HG02678 (cell line): ENCODE measurements around the gene CCDC57.
"Not testable (repeated sequence)": the region's sequence is repeated elsewhere in the genome, so short reads cannot be mapped to it uniquely, and the experiment has no call there.

Experiments
- ATAC-seq: cut with Tn5 transposase; IDR thresholded peaks from one replicate; pipeline ENCODE4 v1.9.1; 2021; ENCODE audit warnings: mild to moderate bottlenecking, moderate library complexity; ENCODE audit not compliant: unreplicated experiment

Gene CCDC57

DNA sequence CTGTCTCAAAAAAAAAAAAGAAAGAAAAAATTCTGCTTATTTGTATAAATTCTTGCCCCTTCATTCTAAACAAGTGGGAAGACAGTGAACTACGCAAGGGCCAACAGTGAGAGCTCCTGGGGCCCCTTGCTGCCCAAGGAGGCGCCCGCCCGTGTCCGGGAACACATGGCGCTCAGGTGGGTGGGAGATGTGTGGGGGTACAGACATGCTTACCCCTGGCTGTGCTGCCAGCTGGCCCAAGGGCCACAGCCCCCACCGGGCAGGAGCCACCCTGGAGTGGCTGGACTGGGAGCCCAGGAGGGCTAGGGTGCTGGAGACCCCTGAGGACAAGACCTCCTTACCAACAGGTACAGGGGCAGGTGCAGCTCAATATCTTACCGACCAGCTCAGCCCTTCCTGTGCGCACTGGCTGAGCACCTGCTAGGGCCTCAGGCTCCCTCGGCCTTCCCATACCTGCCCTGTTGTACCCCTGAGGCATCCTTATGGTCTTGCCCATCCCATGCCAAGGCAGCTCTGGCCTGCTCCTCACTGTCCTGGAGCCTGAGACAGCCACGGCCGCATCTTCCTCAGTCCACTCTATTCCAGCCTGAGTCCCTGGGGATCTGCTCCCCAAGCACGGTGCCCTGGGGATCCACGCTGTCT lies 56.2 kb downstream of the CCDC57 start:
- ATAC-seq, result no peak

- ATAC-seq, result no peak
These were observed 57.0 kb downstream of the CCDC57 start for GRCh38 chr17:82155606-82156005.

DNA sequence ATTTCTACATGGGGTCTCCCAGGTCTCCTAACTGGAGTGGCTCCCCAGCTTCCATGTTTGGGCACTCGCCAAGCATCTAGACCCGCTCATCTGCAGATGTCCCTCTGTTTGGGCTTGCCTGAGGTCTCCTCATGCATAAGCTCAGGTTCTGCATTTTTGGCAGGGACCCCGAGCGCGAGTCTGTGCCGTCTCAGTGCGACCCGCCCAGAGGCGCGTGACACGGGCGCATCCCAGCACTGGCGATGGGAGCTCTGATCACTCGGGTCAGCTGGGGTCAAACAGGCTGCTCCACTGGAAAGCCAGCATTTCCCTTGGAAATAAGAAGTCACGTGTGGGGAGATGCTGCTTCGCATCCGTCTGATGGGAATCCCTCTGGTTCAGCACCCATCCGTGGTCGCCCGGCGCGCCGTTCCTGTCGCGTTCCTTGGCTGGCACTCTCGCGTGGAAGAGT lies 57.7 kb downstream of the CCDC57 start:
- no peak for ATAC-seq

DNA sequence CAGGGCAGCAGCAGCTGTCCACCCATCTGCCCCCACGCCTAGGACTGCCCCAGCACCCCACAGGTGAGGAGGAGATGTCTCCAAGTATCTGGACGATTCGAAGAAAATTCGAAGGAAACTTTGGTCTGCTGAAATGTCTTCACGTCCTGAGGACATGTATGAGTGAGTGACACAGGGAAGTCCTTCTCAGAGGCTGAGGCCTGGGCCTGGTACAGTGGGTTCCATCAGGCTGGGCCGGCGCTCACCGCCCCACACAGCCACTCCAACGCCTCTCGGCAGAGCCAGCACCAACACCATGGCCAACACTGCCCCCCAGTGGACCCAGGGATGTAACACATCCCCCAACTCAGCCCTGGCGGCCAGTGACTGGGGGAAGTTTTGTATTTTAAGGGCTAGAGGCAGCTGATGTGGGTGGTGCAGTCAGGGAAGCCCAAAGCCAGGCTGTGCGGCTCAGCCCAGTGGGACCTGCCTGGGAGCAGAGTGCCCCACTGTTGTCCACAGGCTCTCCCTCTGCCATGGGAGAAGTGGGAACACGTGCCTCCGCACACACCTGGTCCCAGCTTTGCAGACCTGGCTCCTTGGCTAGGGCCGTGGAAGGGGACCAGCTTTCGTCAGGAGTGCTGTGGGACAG lies 58.8 kb downstream of the CCDC57 start:
- ATAC-seq, result peak; percentile 52

DNA sequence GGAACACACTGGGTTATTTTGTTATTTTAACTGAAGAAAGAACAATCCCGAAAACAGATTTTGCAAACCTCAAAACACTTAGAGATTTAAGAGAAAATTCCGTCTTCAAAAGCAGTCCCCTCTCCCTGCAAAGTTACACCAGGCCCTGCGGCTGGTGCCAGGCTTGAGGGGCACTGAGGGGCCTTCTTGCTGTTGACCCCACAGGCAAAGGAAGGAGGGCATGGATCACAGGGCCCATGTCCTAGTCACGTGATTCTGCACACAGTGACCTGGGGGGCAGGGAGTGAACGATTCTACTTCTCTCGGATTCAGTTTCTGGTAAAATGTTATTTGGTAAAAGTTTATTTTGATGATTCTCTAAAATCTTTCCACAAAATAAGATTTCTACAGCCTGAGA lies 59.3 kb downstream of the CCDC57 start:
- no peak for ATAC-seq

- no peak for ATAC-seq
These were observed 59.9 kb downstream of the CCDC57 start for GRCh38 chr17:82152556-82153294.

DNA sequence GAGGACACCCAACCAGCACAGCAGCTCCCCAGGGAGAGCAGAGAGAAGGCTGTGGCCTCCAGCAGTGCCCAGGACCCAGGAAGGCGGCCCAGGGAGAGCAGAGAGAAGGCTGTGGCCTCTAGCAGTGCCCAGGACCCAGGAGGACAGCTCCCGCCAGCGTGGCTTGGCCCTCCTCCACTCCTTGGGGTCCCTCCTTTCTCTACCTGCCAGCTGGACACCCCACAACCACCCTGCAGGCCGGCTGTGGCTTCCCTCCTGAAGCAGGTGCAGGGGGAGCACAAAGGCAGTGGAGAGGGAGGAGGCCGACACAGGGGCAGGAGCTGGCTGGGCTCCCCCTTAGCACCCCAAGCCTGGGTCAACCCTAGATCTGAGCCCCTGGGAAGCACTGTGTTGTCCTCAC lies 60.5 kb downstream of the CCDC57 start:
- ATAC-seq, result no peak

DNA sequence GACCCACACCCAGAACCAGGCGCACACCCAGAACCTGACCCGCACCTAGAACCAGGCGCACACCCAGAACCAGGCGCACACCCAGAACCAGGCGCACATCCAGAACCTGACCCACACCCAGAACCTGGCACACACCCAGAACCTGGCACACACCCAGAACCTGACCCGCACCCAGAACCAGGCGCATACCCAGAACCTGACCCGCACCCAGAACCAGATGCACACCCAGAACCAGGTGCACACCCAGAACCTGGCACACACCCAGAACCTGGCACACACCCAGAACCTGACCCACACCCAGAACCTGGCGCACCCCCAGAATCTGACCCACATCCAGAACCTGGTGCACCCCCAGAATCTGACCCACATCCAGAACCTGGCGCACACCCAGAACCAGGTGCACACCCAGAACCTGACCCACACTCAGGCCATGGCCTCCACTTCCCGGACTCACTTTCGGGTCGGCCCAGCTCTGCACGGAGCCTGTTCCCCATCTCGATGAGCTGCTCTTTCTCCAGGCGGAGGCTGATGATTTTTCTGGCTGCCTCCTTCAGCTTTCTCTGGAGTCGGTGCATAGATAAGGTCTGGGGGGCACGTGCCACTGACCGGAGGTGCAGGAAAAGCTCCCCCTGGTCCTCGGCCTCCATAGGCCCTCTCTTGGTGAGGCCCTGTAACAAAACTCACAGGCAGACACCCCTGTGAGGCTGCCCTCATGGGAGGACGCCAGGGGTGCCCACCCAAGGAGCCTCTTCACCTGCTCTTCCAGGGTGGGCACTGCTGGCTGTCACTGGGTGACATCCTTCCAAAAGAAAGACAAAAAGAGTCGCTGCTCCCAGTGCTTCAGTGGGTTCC lies 61.3 kb downstream of the CCDC57 start:
- ATAC-seq, result no peak

- ATAC-seq, result no peak
These were observed 63.1 kb downstream of the CCDC57 start for GRCh38 chr17:82149401-82150099.

GRCh38 chr17:82148997-82149396 lies 63.6 kb downstream of the CCDC57 start:
- no peak for ATAC-seq

DNA sequence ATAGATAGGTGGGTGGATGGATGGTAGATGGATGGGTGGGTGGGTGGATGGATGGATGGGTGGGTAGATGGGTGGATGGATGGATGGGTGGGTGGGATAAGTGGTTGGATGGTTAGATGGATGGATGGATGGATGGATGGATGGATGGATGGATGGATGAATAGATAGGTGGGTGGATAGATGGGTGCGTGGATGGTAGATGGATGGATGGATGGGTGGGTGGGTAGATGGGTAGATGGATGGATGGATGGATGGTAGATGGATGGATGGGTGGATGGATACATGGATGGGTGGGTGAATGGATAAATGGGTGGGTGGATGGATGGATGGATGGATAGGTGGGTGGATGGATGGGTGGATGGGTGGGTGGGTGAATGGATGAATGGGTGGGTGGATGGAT lies 64.6 kb downstream of the CCDC57 start:
- ATAC-seq, result no peak

DNA sequence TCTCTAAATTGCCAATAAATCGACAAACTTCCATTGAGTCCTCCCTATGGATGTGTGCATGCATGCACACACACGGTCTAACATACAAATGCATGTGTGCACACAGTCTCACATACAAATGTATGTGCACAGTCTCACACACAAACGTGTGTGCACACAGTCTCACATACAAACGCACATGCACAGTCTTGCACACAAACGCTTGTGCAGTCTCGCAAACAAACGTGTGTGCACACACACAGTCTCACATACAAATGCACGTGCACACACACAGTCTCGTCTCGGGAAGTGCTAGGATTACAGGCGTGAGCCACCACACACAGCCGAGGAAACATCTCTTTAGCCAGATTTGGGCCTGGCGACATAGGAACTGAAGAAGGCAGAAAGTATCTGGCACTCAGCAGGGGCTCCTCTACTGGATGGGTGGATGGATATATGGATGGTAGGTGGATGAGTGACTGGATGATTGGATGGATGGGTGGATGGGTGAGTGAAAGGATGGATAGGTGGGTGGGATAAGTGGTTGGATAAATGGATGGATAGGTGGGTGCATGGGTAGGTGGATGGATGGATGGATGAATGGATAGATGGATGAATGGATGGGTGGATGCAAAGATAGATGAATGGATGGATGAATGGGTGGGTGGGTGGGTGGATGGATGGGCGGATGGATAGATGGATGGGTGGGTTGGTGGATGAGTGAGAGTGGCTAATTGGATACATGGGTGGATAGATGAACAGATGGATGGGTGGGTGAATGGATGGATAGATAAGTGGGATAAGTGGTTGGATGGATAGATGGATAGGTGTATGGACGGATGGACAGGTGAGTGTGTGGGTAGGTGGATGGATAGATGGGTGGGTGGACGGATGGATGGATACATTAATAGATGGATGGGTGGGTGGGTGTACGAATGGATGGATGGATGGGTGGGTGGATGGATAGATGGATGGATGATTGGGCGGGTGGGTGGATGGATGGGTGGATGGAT lies 65.7 kb downstream of the CCDC57 start:
- ATAC-seq, result no peak

- ATAC-seq, result no peak
These were observed 67.0 kb downstream of the CCDC57 start for GRCh38 chr17:82145550-82146155.

DNA sequence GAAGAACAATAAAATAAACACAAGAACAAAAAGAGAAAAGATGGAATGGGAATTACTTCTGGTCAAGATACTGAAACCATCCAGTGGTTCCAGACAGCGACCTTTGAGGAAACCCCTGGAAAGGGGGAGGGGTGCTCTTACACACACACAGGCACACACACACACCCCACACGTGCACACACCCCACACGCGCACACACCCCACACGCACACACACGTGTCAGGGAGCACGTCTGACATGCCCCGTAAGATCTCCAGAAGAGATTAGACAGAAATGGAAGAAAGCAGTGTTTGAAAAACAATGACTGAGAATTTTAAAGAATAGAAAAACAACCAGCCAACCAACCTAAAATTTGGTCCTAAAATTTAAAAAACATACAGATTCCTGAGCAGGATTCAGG lies 69.3 kb downstream of the CCDC57 start:
- ATAC-seq, result no peak

DNA sequence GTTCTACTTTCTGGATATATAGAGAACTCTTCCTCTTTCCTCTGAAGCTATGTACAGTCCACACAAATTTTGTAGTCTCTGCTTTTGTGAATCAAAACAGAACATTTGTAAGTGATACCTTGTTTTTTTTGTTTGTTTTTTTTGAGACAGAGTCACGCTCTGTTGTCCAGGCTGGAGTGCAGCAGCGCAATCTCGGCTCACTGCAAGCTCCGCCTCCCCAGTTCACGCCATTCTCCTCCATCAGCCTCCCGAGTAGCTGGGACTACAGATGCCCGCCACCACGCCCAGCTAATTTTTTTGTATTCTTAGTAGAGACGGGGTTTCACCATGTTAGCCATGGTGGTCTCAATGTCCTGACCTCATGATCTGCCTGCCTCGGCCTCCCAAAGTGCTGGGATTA lies 72.7 kb downstream of the CCDC57 start:
- not testable (repeated sequence) for ATAC-seq

DNA sequence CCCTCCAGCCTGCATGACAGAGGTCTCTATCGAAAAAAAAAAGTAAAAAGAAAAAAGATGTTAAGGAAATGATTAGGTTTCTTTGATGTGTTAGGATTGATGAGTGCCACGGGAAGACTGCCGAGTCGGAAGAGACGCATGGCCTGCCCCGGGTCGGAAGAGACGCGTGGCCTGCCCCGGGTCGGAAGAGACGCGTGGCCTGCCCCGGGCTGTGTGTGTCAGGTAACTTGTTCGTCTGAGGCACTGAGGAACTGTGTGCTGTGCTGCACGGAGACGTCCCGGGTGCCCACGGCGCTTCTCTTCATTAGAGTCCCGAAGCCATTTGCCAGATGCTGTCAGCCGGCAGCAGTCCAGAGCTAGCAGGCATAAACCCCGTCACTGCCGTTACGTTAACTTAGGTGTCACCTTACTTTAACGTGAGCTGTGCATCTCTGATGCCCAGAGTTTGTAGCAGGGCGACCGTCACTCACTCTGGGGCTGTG lies 74.1 kb downstream of the CCDC57 start:
- no peak for ATAC-seq

DNA sequence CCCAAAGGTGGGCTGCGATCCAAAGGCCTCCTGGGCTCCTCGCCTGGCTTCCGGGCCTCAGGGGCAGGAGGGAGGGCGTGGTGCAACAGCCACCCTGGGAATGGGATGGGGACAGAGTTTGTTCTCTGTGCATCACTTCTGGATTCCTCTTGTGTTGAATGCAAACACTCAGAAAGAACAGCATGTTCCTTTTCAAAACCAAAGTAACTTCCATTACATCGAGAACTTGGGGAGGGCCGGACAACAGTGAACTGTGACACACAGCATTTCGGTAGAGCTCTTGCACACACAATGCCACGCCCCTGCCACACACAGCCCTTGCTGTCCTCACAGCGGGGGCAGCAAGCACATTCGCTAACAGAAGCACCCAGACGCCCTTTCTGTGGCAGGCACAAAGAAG lies 78.5 kb downstream of the CCDC57 start:
- no peak for ATAC-seq

DNA sequence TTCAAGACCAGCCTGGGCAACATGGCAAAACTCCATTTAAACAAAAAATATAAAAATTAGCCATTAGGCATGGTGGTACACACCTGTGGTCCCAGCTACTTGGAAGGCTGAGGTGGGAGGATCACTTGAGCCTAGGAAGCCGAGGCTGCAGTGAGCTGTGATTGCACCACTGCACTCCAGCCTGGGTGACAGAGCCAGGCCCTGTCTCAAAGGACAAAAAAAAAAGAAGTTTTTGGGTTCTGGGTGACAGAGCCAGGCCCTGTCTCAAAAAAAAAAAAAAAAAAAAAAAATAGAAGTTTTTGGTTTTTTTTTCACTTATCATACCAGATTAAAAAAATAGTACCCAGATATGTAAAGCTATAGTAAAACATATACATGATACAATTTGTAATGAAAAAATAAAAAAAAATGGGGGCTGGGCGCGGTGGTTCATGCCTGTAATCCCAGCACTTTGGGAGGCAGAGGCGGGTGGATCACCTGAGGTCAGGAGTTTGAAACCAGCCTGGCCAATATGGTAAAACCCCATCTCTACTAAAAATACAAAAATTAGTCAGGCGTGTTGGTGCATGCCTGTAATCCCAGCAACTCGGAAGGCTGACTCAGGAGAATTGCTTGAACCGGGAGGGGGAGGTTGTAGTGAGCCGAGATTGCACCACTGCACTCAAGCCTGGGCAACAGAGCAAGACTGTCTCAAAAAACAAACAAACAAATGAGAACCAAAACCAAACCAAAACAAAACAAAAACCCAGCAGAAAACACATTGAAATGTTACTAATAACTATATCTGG lies 79.3 kb downstream of the CCDC57 start:
- ATAC-seq, result not testable (repeated sequence)
